GM03348 (cell line): ENCODE results near the gene PLCB3.

Experiments
- DNase-seq: peaks from one replicate; pipeline ENCODE4 v3.0.0; 2012; ENCODE audit warnings: low spot score

Gene PLCB3

DNA sequence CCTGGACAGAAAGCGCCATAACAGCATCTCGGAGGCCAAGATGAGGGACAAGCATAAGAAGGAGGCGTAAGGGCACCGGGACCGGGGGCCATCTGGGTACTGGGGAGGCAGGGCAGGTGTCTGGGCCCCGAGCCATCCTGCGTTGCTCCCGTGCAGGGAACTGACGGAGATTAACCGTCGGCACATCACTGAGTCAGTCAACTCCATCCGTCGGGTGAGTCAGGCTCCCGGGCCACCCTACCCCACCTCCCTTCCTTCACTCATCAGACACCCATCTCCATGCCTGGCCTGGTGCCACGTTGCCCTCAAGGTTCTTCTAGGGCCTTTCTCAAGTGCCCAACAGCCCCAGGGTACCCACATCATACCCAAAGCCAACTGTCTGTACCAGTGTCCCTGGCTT is 15.0 kb downstream of the PLCB3 start:
- DNase-seq = no peak

- DNase-seq = no peak
Measured at GRCh38 chr11:64267207-64267945, 16.0 kb downstream of the PLCB3 start.

DNA sequence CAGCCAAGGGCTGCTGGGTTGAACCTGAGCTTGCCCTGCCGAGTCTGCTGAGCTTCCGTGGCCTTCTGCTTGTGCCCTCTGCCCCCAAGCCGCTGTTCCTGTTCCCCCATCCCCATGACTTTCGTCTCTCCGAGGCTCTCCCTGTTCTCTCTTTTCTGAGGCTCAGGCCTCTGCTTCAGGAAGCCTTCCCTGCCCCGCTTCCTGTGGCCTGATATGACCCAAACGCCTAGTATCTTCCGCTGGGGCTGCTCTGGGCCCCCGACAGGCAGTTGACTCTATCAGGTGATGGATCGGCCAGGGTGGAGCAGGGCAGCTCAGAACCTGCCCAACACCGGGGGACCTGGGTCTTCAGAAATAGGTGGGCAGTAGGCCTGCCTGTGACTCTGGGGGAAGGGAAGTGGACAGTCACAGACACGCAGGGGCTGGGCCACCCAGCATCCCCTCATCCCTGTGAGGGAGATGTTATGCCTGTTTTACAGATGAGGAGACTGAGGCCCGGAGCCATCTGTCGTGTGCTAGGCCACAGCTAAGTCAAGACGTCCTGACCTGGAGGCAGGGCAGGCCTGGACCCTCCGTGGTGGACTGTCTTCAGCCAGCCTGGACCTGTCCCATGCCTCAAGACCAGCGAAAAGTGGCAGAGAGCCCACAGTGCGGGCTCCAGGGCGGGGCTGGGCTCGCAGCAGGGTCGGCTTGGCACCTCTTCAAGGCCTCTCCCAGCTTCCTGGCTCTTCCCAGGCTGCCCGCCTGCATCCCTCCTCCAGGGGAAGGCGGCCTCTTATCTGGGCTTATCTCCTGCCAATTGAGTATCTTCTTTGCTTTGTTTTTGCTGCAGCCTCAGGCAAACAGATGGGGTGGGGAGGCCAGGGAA is 16.9 kb downstream of the PLCB3 start:
- peak; percentile 19 for DNase-seq

- DNase-seq = peak; percentile 60
Measured at GRCh38 chr11:64268893-64269539, 17.7 kb downstream of the PLCB3 start.

GRCh38 chr11:64269540-64270220 is 18.4 kb downstream of the PLCB3 start:
- DNase-seq = peak; percentile 94

DNA sequence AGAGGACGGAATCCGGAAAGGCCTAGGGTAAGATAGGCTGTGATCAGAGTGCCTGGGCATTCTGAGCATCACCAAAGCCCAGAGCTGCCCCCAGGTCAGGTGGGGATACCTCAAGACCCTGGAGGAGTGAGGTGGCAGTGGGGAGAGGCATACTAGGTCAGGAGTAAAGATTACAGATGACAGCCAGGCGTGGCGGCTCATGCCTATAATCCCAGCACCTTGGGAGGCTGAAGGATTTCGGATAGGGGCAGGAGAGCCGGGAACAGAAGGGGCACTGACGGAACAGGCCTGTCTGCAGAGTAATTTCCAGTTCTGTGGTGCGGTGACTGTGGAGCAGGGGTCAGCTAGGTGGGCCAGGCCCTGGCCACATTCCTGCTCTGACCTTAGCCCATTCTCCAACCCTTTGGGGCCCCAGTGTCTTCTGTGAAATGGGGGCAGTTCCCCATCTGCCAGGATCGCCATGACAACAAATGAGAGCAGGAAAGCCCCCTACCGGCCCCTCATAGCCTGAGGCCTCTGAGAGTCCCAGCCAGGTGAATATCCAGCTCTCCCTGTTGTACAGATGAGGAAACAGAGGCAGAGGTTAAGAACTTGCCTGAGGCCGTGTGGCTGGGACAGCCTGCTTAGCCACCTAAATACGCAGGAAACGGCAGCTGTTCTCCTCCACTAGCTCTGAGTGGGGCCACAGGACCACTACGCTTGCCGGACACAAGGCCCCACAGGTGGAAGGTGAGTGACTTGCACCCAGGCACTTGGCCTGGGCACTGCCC is 23.9 kb downstream of the PLCB3 start:
- DNase-seq = no peak

DNA sequence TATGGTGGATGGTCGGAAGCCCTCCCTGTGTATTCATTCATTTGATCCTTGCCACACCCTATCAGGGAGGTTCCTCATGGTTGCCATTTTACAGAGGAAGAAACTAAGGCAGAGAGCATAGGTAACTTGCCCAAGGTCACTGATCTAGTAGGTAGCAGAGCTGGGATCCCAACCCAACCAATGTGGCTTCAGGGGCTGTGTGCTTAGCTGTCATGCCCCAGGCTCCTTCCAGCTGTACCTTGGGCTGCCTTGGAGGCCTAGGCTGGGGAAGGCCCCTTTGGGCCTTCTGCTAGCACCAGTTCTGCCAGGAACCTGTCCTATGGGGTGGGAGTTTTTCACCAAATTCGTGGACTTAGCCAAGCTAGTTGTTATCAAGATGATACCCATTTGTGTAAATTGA is 24.5 kb downstream of the PLCB3 start:
- DNase-seq = no peak

DNA sequence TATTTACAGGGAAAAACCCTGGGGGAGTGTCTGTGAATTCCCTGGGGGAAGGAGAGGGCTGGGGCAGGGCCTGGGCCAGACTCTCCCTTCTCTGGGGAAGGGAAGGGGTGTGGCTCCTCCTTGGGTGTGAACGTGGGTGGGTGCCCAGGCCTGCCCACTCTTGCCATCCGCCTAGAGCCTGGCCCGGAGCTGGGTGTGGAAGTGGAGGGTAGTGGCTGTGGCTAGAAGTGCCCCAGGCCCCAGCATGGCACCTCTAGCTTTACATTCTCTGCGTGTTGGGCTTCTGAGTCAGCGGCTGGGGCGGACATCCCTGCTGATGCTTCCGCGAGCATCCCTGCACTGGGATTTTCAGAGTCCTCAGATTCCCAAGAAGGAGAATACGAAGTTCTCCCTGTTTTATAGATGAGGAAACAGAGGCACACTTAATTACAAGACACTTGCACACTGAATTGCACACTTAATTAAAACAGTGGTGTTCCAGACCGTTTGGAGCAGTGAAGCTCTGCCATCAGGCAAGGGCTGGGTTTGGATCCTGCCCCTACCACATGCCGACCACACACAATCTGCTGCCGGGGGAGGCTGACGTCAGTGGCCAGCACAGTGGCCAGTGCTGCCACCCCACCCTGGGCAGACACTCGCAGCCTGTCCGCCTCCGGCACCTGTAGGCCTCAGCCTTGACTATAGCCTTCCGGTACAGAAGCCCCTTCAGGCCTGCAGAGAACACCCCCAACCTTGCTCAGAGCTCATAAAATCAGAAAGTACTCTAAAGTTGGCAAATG is 25.5 kb downstream of the PLCB3 start:
- DNase-seq = peak; percentile 79

DNA sequence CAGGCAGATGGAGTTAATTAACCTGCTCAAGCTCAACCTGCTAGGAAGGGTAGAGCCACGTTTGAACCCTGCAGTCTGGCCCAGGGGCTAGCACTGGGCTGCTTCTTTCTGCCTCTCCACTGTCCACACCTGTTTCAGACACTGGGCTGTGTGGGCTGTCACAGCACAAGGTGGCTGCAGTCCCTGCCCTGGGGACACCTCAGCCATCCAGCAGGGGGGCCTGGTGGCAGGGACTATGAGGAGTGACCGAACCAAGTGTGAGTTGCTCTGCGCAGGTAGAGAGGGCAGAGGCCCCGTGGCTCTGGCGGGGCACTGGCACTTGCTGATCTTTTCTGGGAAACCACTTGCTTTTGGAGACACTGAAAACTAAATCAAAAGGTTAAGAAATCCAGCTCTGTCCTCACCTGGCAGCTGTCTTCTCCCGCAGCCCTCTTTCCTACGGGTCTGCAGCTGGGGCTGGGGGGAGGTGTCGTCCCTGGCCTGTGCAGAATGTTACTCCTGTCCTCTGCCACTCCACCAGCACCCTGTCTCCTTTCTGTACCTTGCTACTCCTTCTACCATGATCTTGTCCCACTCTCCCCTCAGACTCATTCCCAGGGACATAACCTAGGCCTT is 27.4 kb downstream of the PLCB3 start:
- DNase-seq = no peak

- DNase-seq = no peak
Measured at GRCh38 chr11:64281957-64282770, 30.8 kb downstream of the PLCB3 start.

- DNase-seq = no peak
Measured at GRCh38 chr11:64283092-64283491, 31.8 kb downstream of the PLCB3 start.

GRCh38 chr11:64284048-64284961 is 33.0 kb downstream of the PLCB3 start, which contains the start of gene BAD:
BAD (minus strand) TSS chr11:64284665; CDS start chr11:64284368, 297 bp downstream.
- peak; percentile 99 for DNase-seq

DNA sequence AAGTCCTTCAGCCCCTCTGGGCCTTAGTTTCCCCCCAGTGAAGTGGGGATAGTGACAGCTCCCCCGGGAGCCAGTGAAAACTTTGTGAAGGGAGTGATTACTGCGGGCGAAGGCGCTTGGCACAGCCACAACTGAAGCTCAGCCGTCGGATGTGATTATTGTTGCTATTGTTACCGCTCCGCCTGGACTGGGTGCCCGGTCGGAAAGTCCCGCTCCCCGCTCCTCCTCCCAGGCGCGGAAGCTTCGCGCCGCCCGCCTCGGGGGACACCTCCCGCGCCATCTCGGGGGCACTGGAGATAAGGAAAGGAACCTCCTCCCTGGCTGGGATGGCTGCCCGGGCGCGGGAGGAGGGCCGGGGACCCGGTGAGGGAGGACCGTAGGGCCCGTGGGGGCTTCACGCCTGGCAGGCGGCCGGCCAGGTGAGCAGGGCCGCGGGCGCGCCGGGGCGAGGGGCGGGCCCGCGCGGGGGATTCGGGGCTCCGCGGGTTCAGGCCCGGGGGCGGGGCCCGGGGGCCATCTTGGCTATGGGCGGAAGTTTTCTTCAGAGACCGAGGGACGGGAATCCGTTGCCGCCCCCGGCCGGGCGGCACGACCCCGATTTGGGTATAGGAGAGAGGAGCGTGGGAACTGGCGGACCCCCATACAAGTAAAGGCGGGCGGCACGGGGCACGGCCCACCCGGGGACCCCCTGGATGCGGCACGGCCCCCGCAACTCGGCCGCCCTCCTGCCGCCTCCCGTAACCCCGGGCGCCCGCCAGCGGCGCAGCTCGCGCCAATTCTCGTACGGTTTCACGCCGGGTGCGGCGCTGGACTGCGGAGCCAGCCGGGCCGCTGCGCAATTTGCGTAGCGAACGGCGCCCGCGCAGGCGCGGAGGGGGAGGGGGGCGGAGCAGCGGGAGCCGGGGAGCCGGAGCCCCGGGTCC is 33.9 kb downstream of the PLCB3 start, which contains the start of gene GPR137:
Gene GPR137 (plus strand): TSS at position 887 of the 923 bp plus-strand sequence. CDS start 677 bp downstream, outside the sequence.
- DNase-seq = peak; percentile 95

DNA sequence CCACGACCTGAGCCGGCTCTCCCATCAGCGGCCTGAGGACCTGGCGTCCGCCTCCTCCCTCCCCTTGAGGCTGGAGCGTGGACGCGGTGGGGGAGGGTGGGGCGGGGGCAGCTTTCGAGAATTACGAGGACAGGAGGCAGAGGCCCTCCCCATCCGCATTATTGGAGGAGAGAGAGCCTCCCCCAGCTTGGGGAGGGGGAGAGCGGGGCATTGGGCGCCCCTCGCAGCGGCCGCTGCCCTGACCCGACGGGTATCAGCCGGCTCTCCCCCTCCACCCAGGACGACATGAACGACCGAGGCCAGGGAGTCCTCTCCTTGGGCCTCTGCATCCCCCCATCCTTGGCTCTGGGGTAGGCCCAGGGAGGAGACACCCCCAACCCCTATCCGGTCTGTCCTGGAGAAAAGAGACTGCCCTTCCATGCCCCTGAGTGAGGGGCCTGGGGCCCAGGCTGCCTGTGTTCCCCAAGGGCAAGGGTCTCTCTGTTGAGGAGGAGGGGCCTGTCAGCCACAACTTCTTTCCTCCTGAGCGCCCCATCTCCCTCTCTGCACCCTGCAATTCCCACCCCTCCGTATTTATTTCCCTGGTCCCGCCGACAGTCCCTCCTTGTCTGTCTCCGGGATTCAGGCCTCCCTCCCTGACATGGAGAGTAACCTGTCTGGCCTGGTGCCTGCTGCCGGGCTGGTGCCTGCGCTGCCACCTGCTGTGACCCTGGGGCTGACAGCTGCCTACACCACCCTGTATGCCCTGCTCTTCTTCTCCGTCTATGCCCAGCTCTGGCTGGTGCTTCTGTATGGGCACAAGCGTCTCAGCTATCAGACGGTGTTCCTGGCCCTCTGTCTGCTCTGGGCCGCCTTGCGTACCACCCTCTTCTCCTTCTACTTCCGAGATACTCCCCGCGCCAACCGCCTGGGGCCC is 34.8 kb downstream of the PLCB3 start:
- DNase-seq = no peak

DNA sequence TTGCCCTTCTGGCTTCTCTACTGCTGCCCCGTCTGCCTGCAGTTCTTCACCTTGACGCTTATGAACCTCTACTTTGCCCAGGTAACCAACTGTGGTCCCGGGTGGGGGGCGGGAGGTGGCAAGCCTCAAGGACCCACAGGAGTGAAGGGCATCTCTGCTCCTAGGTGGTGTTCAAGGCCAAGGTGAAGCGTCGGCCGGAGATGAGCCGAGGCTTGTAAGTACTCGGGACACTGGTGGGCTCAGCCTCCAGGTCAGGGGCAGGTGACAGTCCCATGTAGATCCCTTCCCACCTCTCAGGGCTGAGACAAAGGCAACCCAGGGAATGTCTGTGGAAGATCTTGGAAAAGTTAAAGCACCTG is 35.5 kb downstream of the PLCB3 start:
- DNase-seq = no peak
